NT2/D1 (cell line): ENCODE measurements around the gene CORIN.

Experiments
- DNase-seq: peaks from one replicate; pipeline ENCODE4 v3.0.0-alpha.2; 2011; ENCODE audit warnings: low read depth, low spot score
- H3K27me3 ChIP-seq: 2 replicates; pipeline ENCODE4 v1.6.0; 2011; ENCODE audit warnings: mild to moderate bottlenecking; ENCODE audit not compliant: insufficient read length, insufficient read depth
- H3K36me3 ChIP-seq: 2 replicates; pipeline ENCODE4 v1.6.1; 2011; ENCODE audit warnings: mild to moderate bottlenecking, low read length, mixed read lengths; ENCODE audit not compliant: insufficient read depth, insufficient read length
- H3K4me1 ChIP-seq: 2 replicates; pipeline ENCODE4 v1.5.1; 2011; ENCODE audit not compliant: insufficient read depth, insufficient read length
- H3K4me3 ChIP-seq: 2 replicates; pipeline ENCODE4 v1.5.1; 2011; ENCODE audit warnings: low read depth; ENCODE audit not compliant: insufficient read length
- H3K9ac ChIP-seq: 2 replicates; pipeline ENCODE4 v1.6.0; 2011; ENCODE audit warnings: low read depth; ENCODE audit not compliant: insufficient read length
- H3K9me3 ChIP-seq: 2 replicates; pipeline ENCODE4 v1.5.1; 2011; ENCODE audit warnings: mild to moderate bottlenecking, low read length; ENCODE audit not compliant: insufficient read depth
- SUZ12 ChIP-seq: IDR thresholded peaks from 2 replicates; pipeline ENCODE4 v1.6.1; 2011; ENCODE audit not compliant: insufficient read length, insufficient read depth; ENCODE audit errors: extremely low read depth
- YY1 ChIP-seq: IDR thresholded peaks from 2 replicates; pipeline ENCODE4 v1.6.1; 2011; ENCODE audit not compliant: insufficient read length, insufficient read depth
- ZNF274 ChIP-seq: IDR thresholded peaks from 2 replicates; pipeline ENCODE4 v1.6.1; 2011; ENCODE audit warnings: mild to moderate bottlenecking, low read depth, low read length

The CORIN gene

GRCh38 chr4:47662975-47663374 lies 174.9 kb downstream of the CORIN start:
- TF ChIP-seq SUZ12 (no peak), YY1 (no peak), ZNF274 (no peak)
- no peak for DNase-seq

GRCh38 chr4:47661741-47662140 lies 176.1 kb downstream of the CORIN start:
- no peak overlapping the region for H3K9ac ChIP-seq
- H3K4me1 ChIP-seq: no peaks in the 10 kb centered on the region
- no peak for TF ChIP-seq ZNF274
- no peak for TF ChIP-seq YY1
- TF ChIP-seq SUZ12: no peak
- no peaks in the 10 kb centered on the region for H3K27me3 ChIP-seq
- no peaks in the 10 kb centered on the region for H3K36me3 ChIP-seq
- no peak overlapping the region for H3K4me3 ChIP-seq
- H3K9me3 ChIP-seq: peaks cover 13% of the 10 kb centered on the region; the same call in 1 of the 2 replicates
- no peak for DNase-seq

More at GRCh38 chr4:47662975-47663374, 174.9 kb downstream of the CORIN start:
- no peaks in the 10 kb centered on the region for H3K4me1 ChIP-seq
- H3K9me3 ChIP-seq: peaks cover 7% of the 10 kb centered on the region; the same call in 1 of the 2 replicates
- no peak overlapping the region for H3K9ac ChIP-seq
- H3K4me3 ChIP-seq: no peak overlapping the region
- no peaks in the 10 kb centered on the region for H3K36me3 ChIP-seq
- H3K27me3 ChIP-seq: no peaks in the 10 kb centered on the region

GRCh38 chr4:47659342-47659741 lies 178.5 kb downstream of the CORIN start:
- Histone ChIP-seq H3K4me3 (no peak overlapping the region), H3K9ac (no peak overlapping the region), H3K9me3 (peaks cover 13% of the 10 kb centered on the region; the same call in 1 of the 2 replicates), H3K27me3 (no peaks in the 10 kb centered on the region), H3K4me1 (no peaks in the 10 kb centered on the region), H3K36me3 (no peaks in the 10 kb centered on the region)
- DNase-seq: no peak
- no peak for TF ChIP-seq SUZ12

- no peak for TF ChIP-seq YY1
- no peak for TF ChIP-seq ZNF274
- TF ChIP-seq SUZ12: no peak
These were observed 182.7 kb downstream of the CORIN start for GRCh38 chr4:47654972-47655693.

GRCh38 chr4:47652092-47652491 lies 185.8 kb downstream of the CORIN start:
- Histone ChIP-seq H3K27me3 (no peaks in the 10 kb centered on the region), H3K4me3 (no peak overlapping the region), H3K9ac (no peak overlapping the region), H3K4me1 (no peaks in the 10 kb centered on the region), H3K36me3 (no peaks in the 10 kb centered on the region), H3K9me3 (no peaks in the 10 kb centered on the region)
- TF ChIP-seq SUZ12: no peak
- no peak for TF ChIP-seq YY1
- no peak for TF ChIP-seq ZNF274
- DNase-seq: no peak

More at GRCh38 chr4:47654972-47655693, 182.7 kb downstream of the CORIN start:
- no peak for DNase-seq
- Histone ChIP-seq H3K9ac (no peak overlapping the region), H3K4me1 (no peaks in the 10 kb centered on the region), H3K9me3 (peaks cover 13% of the 10 kb centered on the region; the same call in 1 of the 2 replicates), H3K36me3 (no peaks in the 10 kb centered on the region), H3K4me3 (no peak overlapping the region), H3K27me3 (no peaks in the 10 kb centered on the region)

GRCh38 chr4:47651231-47651630 lies 186.6 kb downstream of the CORIN start:
- H3K9ac ChIP-seq: no peak overlapping the region

GRCh38 chr4:47650584-47651130 lies 187.2 kb downstream of the CORIN start:
- no peaks in the 10 kb centered on the region for H3K4me1 ChIP-seq
- H3K27me3 ChIP-seq: no peaks in the 10 kb centered on the region
- no peaks in the 10 kb centered on the region for H3K36me3 ChIP-seq
- TF ChIP-seq SUZ12: no peak
- no peak for TF ChIP-seq YY1
- TF ChIP-seq ZNF274: no peak
- no peak for DNase-seq
- no peak overlapping the region for H3K9ac ChIP-seq
- H3K4me3 ChIP-seq: no peak overlapping the region
- H3K9me3 ChIP-seq: no peaks in the 10 kb centered on the region

More at GRCh38 chr4:47651231-47651630, 186.6 kb downstream of the CORIN start:
- Histone ChIP-seq H3K27me3 (no peaks in the 10 kb centered on the region), H3K36me3 (no peaks in the 10 kb centered on the region), H3K9me3 (no peaks in the 10 kb centered on the region), H3K4me3 (no peak overlapping the region), H3K4me1 (no peaks in the 10 kb centered on the region)
- TF ChIP-seq SUZ12 (no peak), YY1 (no peak), ZNF274 (no peak)
- no peak for DNase-seq
